Natural killer cell (primary cell): ENCODE results near the gene STX11. TPM values are rescaled to one million over a fixed set of nuclear protein-coding genes. Genes with fewer than 3 reads are reported as not detected.

ENCODE experiments used
- ATAC-seq, 3 donors: fragments of 150-1000 bp in 2 of 3; fragments of 200-7000 bp in 1 of 3; cut with Tn5 transposase; 1 replicate in 1 of 3; 2 replicates in 2 of 3; pipeline ENCODE4 v1.10.0; 2021; ENCODE audit warnings: mild to moderate bottlenecking in 2 of 3, moderate library complexity in 2 of 3
- DNase-seq, 2 donors: peaks; one replicate each; pipeline versions ENCODE4 v3.0.0 to v3.0.0-alpha.2; 2013 to 2021; ENCODE audit warnings: mixed read lengths in 1 of 2
- H3K27ac ChIP-seq: one replicate; pipeline ENCODE4 v1.5.1; 2013; ENCODE audit warnings: mild to moderate bottlenecking, low read length
- H3K27me3 ChIP-seq: one replicate; pipeline ENCODE4 v1.6.1; 2013; ENCODE audit warnings: low read length; ENCODE audit not compliant: control insufficient read depth, insufficient read depth
- H3K36me3 ChIP-seq: one replicate; pipeline ENCODE4 v1.6.1; 2013; ENCODE audit warnings: low read length; ENCODE audit not compliant: control insufficient read depth, insufficient read depth
- H3K4me1 ChIP-seq: one replicate; pipeline ENCODE4 v1.6.1; 2013; ENCODE audit warnings: low read length; ENCODE audit not compliant: control insufficient read depth, insufficient read depth
- H3K4me3 ChIP-seq: one replicate; pipeline ENCODE4 v1.5.1; 2013; ENCODE audit warnings: low read length
- H3K9me3 ChIP-seq: one replicate; pipeline ENCODE4 v1.6.1; 2013; ENCODE audit warnings: low read length; ENCODE audit not compliant: control insufficient read depth, insufficient read depth
- H3K27ac Mint-ChIP-seq, 2 donors: one replicate each; pipeline ENCODE4 v1.8.0; 2022; ENCODE audit warnings: mild to moderate bottlenecking in 2 of 2, mixed read lengths in 2 of 2, moderate library complexity in 1 of 2
- H3K27me3 Mint-ChIP-seq, 2 donors: one replicate each; pipeline ENCODE4 v1.8.0; 2022; ENCODE audit warnings: low read depth in 2 of 2, mixed read lengths in 2 of 2
- H3K36me3 Mint-ChIP-seq: one replicate; pipeline ENCODE4 v1.8.0; 2022; ENCODE audit warnings: mixed read lengths
- H3K4me1 Mint-ChIP-seq, 2 donors: one replicate each; pipeline ENCODE4 v1.8.0; 2022; ENCODE audit warnings: mixed read lengths in 2 of 2
- H3K4me3 Mint-ChIP-seq: one replicate; pipeline ENCODE4 v1.8.0; 2022; ENCODE audit warnings: mild to moderate bottlenecking, moderate library complexity, mixed read lengths
- H3K9me3 Mint-ChIP-seq, 2 donors: one replicate each; pipeline ENCODE4 v1.8.0; 2022; ENCODE audit warnings: mixed read lengths in 2 of 2
- WGBS: methylation state at CpG from one replicate; pipeline ENCODE4 v1.1.7; 2013; ENCODE audit warnings: missing lambda C conversion rate; ENCODE audit not compliant: insufficient coverage; 5-methylcytosine and 5-hydroxymethylcytosine counted together
- intact Hi-C: fragments of 100-400 bp; cut with micrococcal nuclease; formaldehyde crosslinking; loops from one replicate; pipeline ENCODE4 v1.14.2; 2022
- total RNA-seq, 4 donors: library from RNA; stranded (reverse); fragments of 120-200 nt in 1 of 4; gene quantifications; one replicate each; pipeline versions ENCODE4 v1.2.3 to v1.2.4, GENCODE V29; 2013 to 2022
- TF ChIP-seq, protein P1 (sequence below): fragments of 200-600 bp; IDR thresholded peaks from one replicate; pipeline ENCODE4 v1.8.0; 2022; ENCODE audit warnings: antibody characterized with exemption

STX11 gene
- total RNA-seq, 3 donors from 2014 or later (not counting 1 experiment from before 2014, with no cell fraction given), result 21.9 to 38.3 (median 34.2) TPM

DNA sequence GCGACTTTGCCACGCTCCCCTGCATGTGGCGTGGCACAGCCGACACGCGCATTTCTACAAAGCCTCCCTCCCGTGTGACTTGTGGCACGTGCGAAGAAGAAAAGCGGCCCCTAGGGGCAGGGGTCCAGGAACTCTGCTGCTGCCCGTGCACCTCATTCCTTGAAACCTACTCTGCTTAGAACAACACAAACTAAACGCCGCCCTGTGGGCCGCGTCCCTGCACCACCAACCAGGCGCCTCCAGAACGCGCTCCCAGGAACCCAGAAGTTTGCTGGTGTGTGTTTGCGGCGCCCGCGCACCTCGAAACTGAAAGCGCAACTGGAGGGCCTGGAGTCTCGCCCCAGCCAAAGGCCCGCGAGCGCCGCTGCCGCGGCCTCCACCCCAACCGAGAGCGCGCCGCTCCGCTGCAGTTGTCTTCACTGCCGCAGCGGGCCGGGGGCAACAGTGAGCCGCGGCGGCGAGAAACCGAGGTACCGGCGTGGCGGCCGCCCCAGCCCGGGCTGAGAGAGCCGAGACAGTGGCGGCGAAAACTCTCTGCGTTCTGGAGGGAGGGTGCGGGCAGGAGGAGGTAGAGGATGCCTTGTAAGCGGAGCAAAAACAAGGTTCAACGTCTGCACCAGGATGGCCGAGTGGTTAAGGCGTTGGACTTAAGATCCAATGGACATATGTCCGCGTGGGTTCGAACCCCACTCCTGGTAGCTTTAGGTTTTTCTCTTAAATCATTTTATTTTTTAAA is 65.8 kb downstream of the STX11 start:
- intact Hi-C loops, result loop anchor here (1.0 to 5.0 kb wide), 3 partner anchors 65 to 266 kb away; no protein-coding TSS in a partner anchor
- DNase-seq, result peak; percentile 91 to 96
- H3K27me3 ChIP-seq, result no peaks in the 10 kb centered on the region
- TF ChIP-seq, protein P1, sequence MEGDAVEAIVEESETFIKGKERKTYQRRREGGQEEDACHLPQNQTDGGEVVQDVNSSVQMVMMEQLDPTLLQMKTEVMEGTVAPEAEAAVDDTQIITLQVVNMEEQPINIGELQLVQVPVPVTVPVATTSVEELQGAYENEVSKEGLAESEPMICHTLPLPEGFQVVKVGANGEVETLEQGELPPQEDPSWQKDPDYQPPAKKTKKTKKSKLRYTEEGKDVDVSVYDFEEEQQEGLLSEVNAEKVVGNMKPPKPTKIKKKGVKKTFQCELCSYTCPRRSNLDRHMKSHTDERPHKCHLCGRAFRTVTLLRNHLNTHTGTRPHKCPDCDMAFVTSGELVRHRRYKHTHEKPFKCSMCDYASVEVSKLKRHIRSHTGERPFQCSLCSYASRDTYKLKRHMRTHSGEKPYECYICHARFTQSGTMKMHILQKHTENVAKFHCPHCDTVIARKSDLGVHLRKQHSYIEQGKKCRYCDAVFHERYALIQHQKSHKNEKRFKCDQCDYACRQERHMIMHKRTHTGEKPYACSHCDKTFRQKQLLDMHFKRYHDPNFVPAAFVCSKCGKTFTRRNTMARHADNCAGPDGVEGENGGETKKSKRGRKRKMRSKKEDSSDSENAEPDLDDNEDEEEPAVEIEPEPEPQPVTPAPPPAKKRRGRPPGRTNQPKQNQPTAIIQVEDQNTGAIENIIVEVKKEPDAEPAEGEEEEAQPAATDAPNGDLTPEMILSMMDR, result peak; percentile 48
- WGBS, result under 1% methylated on average over 61 of the region's 61 CpGs
- Mint-ChIP-seq H3K27ac (peak overlapping the region; percentile 97 to 100), H3K4me1 (peaks cover 37 to 40% of the 10 kb centered on the region in 2 donors), H3K36me3 (no peaks in the 10 kb centered on the region), H3K9me3 (no peaks in the 10 kb centered on the region), H3K27me3 (peaks cover 8 to 10% of the 10 kb centered on the region in 2 donors), H3K4me3 (peak overlapping the region; percentile 97)
- H3K4me1 ChIP-seq, result peaks cover 24% of the 10 kb centered on the region
- H3K4me3 ChIP-seq, result peak overlapping the region; percentile 78
- no peaks in the 10 kb centered on the region for H3K9me3 ChIP-seq
- H3K36me3 ChIP-seq, result no peaks in the 10 kb centered on the region
- ATAC-seq, result peak; percentile 84 to 93 (median 86)
- H3K27ac ChIP-seq, result peak overlapping the region; percentile 84

DNA sequence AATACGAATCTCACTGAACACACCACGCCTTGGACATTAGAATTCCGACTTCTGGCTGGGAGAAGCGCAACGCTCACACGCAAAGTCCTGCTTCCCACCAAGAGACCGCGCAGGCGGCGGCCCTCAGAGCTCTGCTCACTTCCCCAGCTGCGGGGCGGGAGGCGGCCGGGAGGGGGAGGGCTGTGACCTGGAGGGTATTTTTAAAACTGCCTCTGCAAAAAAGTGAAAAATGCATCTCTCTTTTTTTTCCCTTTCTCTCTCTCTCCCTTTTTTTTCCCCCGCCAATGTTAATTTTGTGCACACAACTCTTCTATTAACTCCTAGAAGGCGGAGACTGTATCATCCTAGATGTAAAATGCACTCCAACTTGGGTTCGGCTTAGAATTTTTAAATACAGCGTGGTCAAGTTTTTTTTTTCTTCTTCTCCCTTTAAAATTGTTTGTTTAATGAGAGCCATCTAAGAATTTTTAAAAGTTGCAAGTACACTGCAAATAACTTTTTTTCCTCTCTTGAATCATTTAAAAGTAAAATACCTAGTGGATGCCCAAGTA is 66.4 kb downstream of the STX11 start:
- Histone ChIP-seq H3K9me3 (no peaks in the 10 kb centered on the region), H3K36me3 (no peaks in the 10 kb centered on the region), H3K27ac (peak overlapping the region; percentile 84), H3K27me3 (no peaks in the 10 kb centered on the region), H3K4me1 (peaks cover 24% of the 10 kb centered on the region), H3K4me3 (peak overlapping the region; percentile 78)
- intact Hi-C loops, result loop anchor here (1.0 to 5.0 kb wide), 3 partner anchors 65 to 266 kb away; no protein-coding TSS in a partner anchor
- TF ChIP-seq, protein P1, result no peak
- Mint-ChIP-seq H3K9me3 (no peaks in the 10 kb centered on the region), H3K27ac (peak overlapping the region; percentile 97 to 100), H3K4me3 (peak overlapping the region; percentile 97), H3K36me3 (no peaks in the 10 kb centered on the region), H3K4me1 (peaks cover 37 to 40% of the 10 kb centered on the region in 2 donors), H3K27me3 (peaks cover 1 to 8% of the 10 kb centered on the region in 2 donors)
- WGBS, result 11% methylated on average over 8 of the region's 18 CpGs
- DNase-seq, result no peak
- ATAC-seq, result peak; percentile 48 to 60 (median 57)

DNA sequence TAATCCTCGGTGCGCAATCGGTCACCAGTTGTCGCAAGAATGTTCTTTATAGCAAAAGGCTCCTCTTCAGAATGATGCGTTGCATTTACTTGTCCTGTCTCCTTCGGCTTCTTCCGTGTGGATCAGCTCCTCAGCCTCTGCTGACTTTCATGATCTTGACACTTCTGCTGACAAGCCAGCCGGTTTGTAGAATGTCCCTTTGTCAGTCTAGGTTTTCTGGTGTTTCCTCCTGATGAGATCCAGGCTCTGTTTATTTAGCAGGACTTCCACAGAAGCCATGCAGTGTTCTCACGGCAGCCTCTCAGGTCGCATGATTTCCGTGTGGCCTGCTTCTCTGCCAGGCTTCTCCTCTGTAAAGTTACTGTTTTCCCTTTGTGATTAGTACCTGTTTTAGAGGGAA is 66.9 kb downstream of the STX11 start:
- ATAC-seq (no peak), DNase-seq (peak in 1 of 2 donors; percentile 28)
- no peaks in the 10 kb centered on the region for H3K36me3 Mint-ChIP-seq
- intact Hi-C loops, result loop anchor here (5.0 kb wide), 2 partner anchors 125 to 265 kb away; no protein-coding TSS in a partner anchor
- peaks cover 37 to 40% of the 10 kb centered on the region in 2 donors for H3K4me1 Mint-ChIP-seq
- Histone ChIP-seq H3K4me3 (no peak overlapping the region), H3K9me3 (no peaks in the 10 kb centered on the region), H3K4me1 (peaks cover 24% of the 10 kb centered on the region), H3K27ac (no peak overlapping the region), H3K36me3 (no peaks in the 10 kb centered on the region), H3K27me3 (no peaks in the 10 kb centered on the region)
- no peaks in the 10 kb centered on the region for H3K9me3 Mint-ChIP-seq
- TF ChIP-seq, protein P1, result no peak
- 92% methylated on average over 11 of the region's 11 CpGs for WGBS
- peak overlapping the region; percentile 97 for H3K4me3 Mint-ChIP-seq
- peaks cover 0 to 8% of the 10 kb centered on the region in 2 donors for H3K27me3 Mint-ChIP-seq
- H3K27ac Mint-ChIP-seq, result peak overlapping the region; percentile 97 to 100
